Prostate gland (tissue), 2 donors: ENCODE results near the gene PRR23E. TPM values are rescaled to one million over a fixed set of nuclear protein-coding genes. Genes with fewer than 3 reads are reported as not detected.

Source experiments
- DNase-seq: peaks from one replicate; pipeline ENCODE4 v3.0.0-alpha.2; 2019; ENCODE audit warnings: low spot score
- H3K27ac ChIP-seq, 2 donors: fragments of 200-600 bp; sonication (generic); 2 replicates each; pipeline ENCODE4 v1.5.1; 2017 to 2019
- H3K27me3 ChIP-seq: fragments of 200-600 bp; sonication (generic); replicated peaks from 2 replicates; pipeline ENCODE4 v1.5.1; 2019; ENCODE audit not compliant: insufficient read depth
- H3K36me3 ChIP-seq, 2 donors: fragments of 200-600 bp; sonication (generic); 1 replicate in 1 of 2; 2 replicates in 1 of 2; pipeline versions ENCODE4 v1.5.1 to v1.8.1; 2017 to 2019
- H3K4me1 ChIP-seq: fragments of 200-600 bp; sonication (generic); replicated peaks from 2 replicates; pipeline ENCODE4 v1.5.1; 2019
- H3K4me3 ChIP-seq, 2 donors: fragments of 200-600 bp; sonication (generic); 2 replicates each; pipeline ENCODE4 v1.5.1; 2017 to 2019
- H3K9me3 ChIP-seq: fragments of 200-600 bp; sonication (generic); 2 replicates; pipeline ENCODE4 v1.5.1; 2017
- CTCF ChIP-seq, 4 experiments: fragments of 200-600 bp in 2 of 4; fragments of 450-650 bp in 2 of 4; sonication (generic) in 2 of 4; IDR thresholded peaks; 1 replicate in 3 of 4; 2 replicates in 1 of 4; pipeline ENCODE4 v1.5.1; 2016 to 2019; ENCODE audit warnings: antibody characterized with exemption in 4 of 4, mild to moderate bottlenecking in 2 of 4, moderate library complexity in 2 of 4
- POLR2A ChIP-seq: fragments of 450-650 bp; IDR thresholded peaks from one replicate; pipeline ENCODE4 v1.6.1; 2016; ENCODE audit warnings: antibody characterized with exemption, mild to moderate bottlenecking
- POLR2AphosphoS5 ChIP-seq: sonication (generic); formaldehyde crosslinking; IDR thresholded peaks from one replicate; pipeline ENCODE4 v1.6.1; 2017; ENCODE audit warnings: antibody characterized with exemption
- WGBS: methylation state at CpG from one replicate; pipeline ENCODE4 v1.1.5; 2018; 5-methylcytosine and 5-hydroxymethylcytosine counted together
- intact Hi-C: fragments of 100-400 bp; cut with DNase I; formaldehyde crosslinking; loops from one replicate; pipeline ENCODE4 v1.14.2; 2022
- total RNA-seq, 2 donors: library from RNA; depleted of rRNA; stranded (reverse); fragments of >200 nt; gene quantifications; one replicate each; pipeline ENCODE4 v1.1.0, GENCODE V29; 2016

PRR23E gene
- total RNA-seq, 2 donors from 2014 or later = not detected

GRCh38 chr3:127174715-127175140 lies 18.2 kb upstream of the PRR23E start:
- no peaks in the 10 kb centered on the region for H3K4me1 ChIP-seq
- DNase-seq = no peak
- no peaks in the 10 kb centered on the region for H3K36me3 ChIP-seq
- H3K4me3 ChIP-seq = no peak overlapping the region
- H3K27me3 ChIP-seq = peaks cover 2% of the 10 kb centered on the region
- no peak for TF ChIP-seq CTCF (IDR thresholded peaks at IDR 0.05)
- no peak for TF ChIP-seq POLR2AphosphoS5
- TF ChIP-seq POLR2A = no peak
- no peaks in the 10 kb centered on the region for H3K9me3 ChIP-seq
- intact Hi-C loops = no loop called here
- H3K27ac ChIP-seq = no peak overlapping the region
- 77% methylated on average over 2 of the region's 2 CpGs for WGBS

- Histone ChIP-seq H3K4me1 (no peaks in the 10 kb centered on the region), H3K27ac (no peak overlapping the region), H3K4me3 (no peak overlapping the region), H3K9me3 (no peaks in the 10 kb centered on the region), H3K36me3 (no peaks in the 10 kb centered on the region), H3K27me3 (peaks cover 2% of the 10 kb centered on the region)
- no peak for DNase-seq
- TF ChIP-seq POLR2AphosphoS5 = no peak
- TF ChIP-seq CTCF (IDR thresholded peaks at IDR 0.05) = no peak
- no peak for TF ChIP-seq POLR2A
- intact Hi-C loops = no loop called here
- 44% methylated on average over 11 of the region's 11 CpGs for WGBS
These were observed 17.7 kb upstream of the PRR23E start for GRCh38 chr3:127175272-127175671.

GRCh38 chr3:127177226-127177625 lies 15.7 kb upstream of the PRR23E start:
- DNase-seq = no peak
- Histone ChIP-seq H3K4me3 (no peak overlapping the region), H3K9me3 (no peaks in the 10 kb centered on the region), H3K4me1 (no peaks in the 10 kb centered on the region), H3K36me3 (no peaks in the 10 kb centered on the region), H3K27ac (no peak overlapping the region), H3K27me3 (no peaks in the 10 kb centered on the region)
- TF ChIP-seq CTCF (IDR thresholded peaks at IDR 0.05) (peak in 2 of 4 experiments; percentile 25 to 43), POLR2A (no peak), POLR2AphosphoS5 (no peak)
- intact Hi-C loops = no loop called here
- WGBS = 55% methylated on average over 1 of the region's 1 CpG

- no peak for DNase-seq
These were observed 12.1 kb upstream of the PRR23E start for GRCh38 chr3:127180859-127181258.

More at GRCh38 chr3:127180859-127181258, 12.1 kb upstream of the PRR23E start:
- TF ChIP-seq POLR2A (no peak), POLR2AphosphoS5 (no peak), CTCF (IDR thresholded peaks at IDR 0.05) (no peak)
- no peaks in the 10 kb centered on the region for H3K27me3 ChIP-seq
- 85% methylated on average over 6 of the region's 6 CpGs for WGBS
- no peaks in the 10 kb centered on the region for H3K4me1 ChIP-seq
- no peaks in the 10 kb centered on the region for H3K36me3 ChIP-seq
- H3K4me3 ChIP-seq = no peak overlapping the region
- intact Hi-C loops = no loop called here
- no peaks in the 10 kb centered on the region for H3K9me3 ChIP-seq
- H3K27ac ChIP-seq = no peak overlapping the region
